ENCODE measurements around the gene TRIM15.
"Not testable (repeated sequence)": the region's sequence is repeated elsewhere in the genome, so short reads cannot be mapped to it uniquely, and the experiment has no call there.

The TRIM15 gene

DNA sequence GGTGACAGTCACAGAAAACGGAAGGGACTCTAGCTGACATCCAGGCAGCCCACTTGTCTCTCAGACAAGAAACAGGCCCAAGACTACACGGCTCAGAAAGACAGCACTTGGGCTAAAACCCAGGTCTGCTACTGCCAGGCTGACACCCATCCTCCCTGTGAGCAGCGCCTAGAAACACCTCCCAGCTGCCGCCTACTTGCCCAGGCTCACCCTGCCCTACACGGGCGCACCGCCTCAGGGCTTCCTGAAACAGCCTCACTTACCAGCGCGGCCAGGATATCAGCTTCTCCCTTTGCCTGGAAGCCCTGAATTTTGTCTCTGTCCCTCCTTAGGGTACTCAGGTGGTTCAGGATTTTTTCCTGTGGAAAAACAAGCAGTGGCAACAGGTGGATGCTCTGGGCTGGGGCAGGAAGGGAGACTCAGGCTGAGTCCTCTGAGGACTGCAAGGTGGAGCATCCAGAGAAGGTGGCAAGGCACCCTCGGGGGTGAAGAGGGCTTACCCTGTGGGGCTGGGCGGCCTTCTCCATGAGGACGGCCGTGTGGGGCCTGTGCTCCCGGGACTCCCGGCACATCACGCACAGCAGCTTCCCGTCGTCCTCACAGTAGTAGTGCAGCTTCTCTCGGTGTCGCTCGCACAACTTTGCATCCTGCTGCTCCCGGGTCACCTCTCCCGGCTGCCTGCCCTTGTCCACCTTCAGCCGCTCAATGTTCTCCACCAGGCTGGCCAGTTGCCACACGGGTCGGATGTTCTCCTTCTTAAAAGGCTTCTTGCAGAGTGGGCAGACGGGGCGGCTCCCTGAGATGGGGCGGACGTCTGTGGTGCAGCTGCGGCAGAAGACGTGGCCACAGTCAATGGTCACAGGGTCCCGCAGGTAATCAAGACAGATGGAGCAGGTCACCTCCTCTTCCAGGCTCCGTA is 35.1 kb downstream of the TRIM15 start:
- no peak for DNase-seq (ENCODE audit: low read depth in 2 of 2)

DNA sequence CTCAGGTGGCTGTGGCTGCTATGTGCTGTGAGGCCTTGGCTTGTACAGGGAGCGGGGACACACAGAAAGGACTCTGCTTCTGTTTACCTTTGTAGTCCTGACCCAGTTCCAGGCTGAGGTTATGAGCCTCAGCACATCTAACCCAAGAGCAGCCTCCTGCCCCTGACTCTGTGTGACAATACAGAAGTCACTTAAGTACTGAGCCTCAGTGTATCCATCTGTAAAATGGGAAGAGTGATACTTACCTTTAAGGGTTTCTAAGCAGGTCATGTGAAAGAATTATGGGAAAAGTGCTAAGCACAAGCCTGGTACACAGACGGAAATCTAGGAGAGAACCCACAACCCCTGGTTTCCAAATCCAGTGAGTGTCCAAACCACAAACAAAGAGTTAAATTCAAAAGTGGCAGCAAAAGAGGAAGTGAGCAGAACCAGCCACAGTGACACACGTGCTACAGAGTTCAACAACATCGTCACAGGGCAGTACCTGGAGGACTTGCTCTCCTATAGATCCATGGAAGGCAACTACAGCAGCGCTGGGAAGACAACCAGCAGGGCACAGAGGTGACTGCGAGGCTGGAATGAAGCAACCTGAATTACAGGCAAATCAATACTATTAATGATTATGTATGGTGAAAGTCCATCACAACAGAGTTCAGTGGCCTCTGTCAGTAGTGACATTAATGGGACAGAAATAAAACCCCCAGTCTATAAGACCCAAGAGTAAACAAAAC is 37.4 kb downstream of the TRIM15 start:
- DNase-seq (ENCODE audit: low read depth in 2 of 2): no peak

GRCh38 chr6:30202366-30202765 is 39.0 kb downstream of the TRIM15 start:
- no peak for DNase-seq (ENCODE audit: low read depth in 2 of 2)

DNA sequence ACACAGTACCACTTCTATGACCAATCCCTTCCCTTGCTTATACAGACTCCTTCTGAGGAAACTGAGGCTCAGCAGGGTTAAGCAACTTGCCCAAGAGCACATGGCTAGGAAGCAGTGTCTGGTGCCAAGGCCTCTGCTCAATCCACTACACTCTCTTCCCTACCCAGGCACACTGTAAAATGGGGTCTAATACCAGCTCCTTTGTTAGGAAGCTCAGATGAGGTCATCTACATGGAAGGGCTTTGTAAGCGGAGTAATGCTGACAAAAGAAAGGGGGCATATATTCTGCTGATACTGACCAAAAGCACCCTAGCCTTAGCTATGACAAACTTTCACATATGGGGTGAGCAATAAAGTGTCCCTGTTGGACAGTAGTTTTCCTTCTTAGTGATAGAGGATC is 40.8 kb downstream of the TRIM15 start:
- DNase-seq (ENCODE audit: low read depth in 2 of 2): no peak

DNA sequence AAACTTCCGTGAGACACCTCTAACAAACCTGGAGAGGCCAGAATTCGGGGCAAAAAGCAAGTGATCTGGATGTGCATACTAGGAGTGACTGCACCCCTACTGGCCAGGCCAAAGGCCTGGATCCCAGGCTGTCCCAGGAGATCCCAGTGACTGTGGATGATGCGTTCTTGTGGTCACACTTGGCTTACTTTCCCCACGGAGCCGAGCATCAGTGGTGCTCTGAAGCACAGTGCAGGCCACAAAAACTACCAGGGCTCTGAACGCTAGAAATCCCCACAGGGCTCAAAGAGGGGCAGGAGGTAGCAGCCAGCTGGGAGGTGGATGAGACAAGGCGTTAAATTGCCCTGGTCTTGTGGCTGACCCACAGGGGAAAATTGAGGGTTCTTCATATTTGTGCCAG is 42.8 kb downstream of the TRIM15 start:
- DNase-seq (ENCODE audit: low read depth in 2 of 2): no peak

DNA sequence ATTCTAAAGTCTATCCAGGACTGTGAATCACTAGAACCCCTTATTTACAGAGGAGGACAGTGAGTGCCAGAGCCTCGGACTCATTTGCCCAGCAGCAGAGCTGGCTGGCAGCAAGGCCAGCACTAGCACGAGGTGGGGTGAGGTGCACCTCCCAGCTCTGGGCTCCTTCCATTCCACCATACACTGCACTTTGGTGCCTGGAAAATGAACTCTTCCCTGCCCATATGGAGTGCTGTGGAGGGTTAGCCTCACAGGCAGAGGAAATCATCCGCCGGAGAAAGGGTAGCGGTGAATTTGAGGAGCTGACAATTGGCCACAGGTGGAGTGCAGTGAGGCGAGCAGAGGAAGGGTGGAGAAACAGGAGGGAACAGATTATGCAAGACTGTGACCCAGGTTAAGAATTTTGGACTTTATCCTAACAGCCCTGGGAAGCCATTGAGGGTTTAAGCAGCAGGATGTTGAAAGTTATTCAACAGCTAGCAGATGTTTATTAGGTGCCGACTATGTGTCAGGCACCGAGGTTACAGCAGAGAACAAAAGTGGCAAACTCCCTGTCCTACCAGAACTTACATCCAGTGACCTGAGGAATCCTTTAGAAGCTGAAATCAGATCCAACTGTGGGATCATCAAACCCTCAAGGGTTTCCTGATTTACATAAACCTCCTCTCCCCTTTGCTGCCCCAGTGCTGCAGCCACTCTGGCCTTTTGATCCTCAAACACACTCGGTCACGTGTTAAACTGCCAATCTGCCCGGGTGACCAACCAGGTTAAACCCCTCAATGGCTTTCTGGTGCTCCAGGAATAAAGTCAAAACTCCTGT is 43.7 kb downstream of the TRIM15 start:
- DNase-seq (ENCODE audit: low read depth in 2 of 2): no peak

DNA sequence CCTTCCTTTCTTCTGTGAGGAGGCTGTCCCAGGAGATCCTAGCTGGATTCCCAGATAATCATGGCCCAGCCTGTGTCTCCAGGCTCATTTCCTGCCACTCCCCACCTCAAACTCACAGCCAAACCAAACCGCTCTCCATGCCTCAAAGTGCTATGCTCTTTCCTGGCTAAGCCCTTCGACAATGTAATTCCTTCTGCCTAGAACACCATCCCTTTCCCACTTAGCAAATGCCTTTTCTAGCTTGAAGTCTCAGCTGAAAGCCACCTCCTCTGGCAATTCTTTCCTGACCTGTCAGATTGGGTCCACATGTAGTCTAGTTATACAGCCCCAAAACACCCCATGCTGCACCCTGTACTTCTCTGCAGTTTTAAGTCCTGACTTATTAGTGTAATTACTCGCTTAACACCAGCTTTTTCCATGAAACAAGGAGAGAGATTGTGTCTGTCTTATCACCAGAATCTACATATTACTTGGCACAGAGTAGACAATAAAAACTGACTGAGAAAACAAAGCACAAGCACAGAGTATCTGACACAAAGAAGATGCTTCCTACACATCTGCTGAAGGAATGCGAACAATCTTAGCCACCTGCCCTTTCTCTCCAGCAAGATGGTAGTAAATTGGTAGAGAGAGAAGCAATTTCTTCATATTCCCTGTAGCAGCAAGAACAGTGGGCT is 44.4 kb downstream of the TRIM15 start:
- no peak for DNase-seq (ENCODE audit: low read depth in 2 of 2)

- no peak for DNase-seq (ENCODE audit: low read depth in 2 of 2)
These were observed 48.0 kb downstream of the TRIM15 start for GRCh38 chr6:30211306-30211705.

DNA sequence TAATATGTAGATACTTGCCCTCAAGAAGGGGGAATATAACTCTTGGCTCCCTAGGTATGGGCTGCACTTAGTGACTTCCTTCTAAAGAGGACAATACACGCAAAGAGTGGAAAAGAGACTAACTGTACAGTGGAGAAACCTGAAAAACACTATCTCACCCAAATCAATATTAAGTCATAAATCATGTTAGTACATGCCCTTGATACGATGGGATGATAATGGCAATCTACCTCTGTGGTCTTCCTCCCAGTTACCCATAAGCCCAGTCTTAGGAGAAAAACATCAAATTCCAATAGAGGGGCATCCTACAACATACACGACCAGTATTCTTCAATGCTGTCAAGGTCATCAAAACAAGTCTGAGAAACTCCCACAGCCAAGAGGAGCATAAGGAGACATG is 48.6 kb downstream of the TRIM15 start:
- DNase-seq (ENCODE audit: low read depth in 2 of 2): no peak

GRCh38 chr6:30212865-30213666 is 49.7 kb downstream of the TRIM15 start, which contains the start of gene TRIM26:
TSS of gene TRIM26 (minus strand) at chr6:30213406. CDS start at chr6:30199103, 14,303 bp downstream.
- DNase-seq (ENCODE audit: low read depth in 2 of 2): peak; percentile 88 to 95

DNA sequence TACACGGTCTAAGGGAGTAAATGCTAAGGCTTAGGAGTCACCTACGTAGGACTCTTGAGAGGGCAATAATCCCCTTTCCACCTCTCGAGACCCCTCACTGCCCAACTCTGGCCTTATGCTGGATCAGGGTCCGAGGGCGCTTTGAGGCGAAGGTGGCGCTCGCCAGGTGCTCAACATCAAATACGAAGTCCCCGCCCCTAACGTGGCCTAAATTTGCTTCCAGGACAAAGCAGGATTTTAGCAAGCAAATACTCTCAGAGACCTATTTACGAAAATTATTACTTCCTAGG is 50.3 kb downstream of the TRIM15 start:
- no peak for DNase-seq (ENCODE audit: low read depth in 2 of 2)

DNA sequence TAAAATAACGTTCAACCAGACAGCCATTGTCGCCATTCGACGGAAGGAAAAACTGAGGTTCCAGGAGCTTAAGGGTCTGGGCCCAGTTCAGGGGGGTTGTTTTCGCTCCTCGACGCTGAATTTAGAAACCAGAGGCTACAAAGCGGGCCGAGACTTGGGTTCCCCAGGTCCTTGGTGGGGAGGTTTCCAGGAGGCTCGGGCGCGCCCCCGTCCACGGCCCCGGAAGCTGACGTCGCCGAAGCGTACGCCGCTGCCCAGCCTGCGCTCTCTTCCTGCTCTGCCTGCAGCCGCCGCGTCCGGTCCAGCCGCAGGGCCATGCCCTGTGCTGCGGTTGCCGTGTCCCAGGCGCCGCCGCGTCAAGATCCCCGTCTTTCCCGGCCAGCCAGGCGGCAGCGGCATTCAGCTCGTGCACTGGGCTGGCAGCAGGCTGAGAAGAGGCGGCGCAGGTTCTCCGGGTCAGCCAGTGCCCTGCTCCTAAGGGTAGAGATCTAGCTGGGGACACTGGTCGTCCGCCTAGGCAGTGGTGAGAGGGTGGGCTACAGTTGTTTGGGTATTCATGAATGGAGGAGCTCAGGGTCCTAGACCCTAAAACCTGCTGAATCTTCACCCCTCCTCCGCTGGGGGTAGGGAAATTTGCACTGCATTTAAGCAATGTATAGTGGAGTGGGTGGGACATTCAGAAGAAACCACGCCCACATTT is 50.8 kb downstream of the TRIM15 start:
- DNase-seq (ENCODE audit: low read depth in 2 of 2): peak; percentile 48 to 62

DNA sequence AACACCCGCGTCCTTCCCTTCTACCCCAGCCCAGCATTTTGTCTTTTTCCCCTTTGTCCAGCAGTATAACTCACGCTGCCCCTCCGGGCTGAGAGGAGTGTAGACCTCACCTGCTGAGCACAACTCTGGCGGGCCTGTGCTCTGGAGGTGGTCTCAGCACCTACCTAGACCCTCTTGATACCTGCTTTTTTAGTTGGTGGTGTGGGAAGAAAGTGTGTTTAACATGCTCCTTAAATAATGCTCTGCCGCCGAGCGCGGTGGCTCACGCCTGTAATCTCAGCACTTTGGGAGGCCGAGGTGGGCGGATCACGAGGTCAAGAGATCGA is 51.3 kb downstream of the TRIM15 start:
- no peak for DNase-seq (ENCODE audit: low read depth in 2 of 2)

DNA sequence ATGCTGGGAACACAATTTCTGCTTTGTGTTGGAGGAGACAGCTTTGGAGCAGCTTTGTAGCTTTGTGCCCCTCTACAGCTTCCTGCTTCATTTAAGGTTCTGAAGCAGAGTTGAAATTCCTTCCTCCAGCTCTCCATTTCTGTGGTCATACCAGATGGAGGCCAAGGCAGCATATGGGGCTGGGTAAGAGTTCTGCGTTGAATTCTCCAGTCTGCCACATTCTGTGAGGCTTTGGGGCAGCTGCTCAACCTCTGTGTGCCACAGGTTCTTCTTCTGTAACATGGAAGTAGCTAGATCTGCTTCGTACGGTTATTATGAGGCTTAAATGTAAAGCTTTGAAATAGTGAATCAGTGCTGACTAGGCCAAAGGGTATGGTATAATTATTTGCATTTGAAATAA is 52.8 kb downstream of the TRIM15 start:
- DNase-seq (ENCODE audit: low read depth in 2 of 2): no peak

DNA sequence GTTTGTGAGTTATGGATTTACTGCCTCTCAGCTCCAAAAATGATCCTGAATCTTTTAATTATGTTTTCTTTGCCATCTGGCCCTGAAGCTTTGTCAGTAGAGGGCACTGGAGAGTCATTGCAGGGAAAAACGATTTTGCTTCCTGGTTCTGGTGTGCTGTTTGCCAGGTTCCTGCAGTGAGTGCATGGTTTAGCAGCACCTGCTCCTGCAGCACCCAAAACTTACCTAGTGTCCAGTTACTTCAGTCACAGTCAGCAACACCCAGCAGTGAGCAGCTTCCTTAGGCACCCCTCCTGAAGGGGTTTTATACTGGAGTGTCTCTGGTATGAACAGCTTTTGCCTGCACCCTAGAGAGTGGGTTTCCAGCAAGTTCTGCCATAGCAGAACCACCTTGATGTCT is 55.9 kb downstream of the TRIM15 start:
- DNase-seq (ENCODE audit: low read depth in 2 of 2): peak; percentile 14 to 56

GRCh38 chr6:30221395-30221794 is 58.0 kb downstream of the TRIM15 start:
- DNase-seq (ENCODE audit: low read depth in 2 of 2): not testable (repeated sequence)

GRCh38 chr6:30221956-30222355 is 58.6 kb downstream of the TRIM15 start:
- DNase-seq (ENCODE audit: low read depth in 2 of 2): not testable (repeated sequence)
